ENCODE data around the gene ATAD2B. TPM values are rescaled to one million over a fixed set of nuclear protein-coding genes. Genes with fewer than 3 reads are reported as not detected.

ATAD2B gene
- polyA plus RNA-seq, 3 donors = 2.0 to 3.9 (median 3.2) TPM

DNA sequence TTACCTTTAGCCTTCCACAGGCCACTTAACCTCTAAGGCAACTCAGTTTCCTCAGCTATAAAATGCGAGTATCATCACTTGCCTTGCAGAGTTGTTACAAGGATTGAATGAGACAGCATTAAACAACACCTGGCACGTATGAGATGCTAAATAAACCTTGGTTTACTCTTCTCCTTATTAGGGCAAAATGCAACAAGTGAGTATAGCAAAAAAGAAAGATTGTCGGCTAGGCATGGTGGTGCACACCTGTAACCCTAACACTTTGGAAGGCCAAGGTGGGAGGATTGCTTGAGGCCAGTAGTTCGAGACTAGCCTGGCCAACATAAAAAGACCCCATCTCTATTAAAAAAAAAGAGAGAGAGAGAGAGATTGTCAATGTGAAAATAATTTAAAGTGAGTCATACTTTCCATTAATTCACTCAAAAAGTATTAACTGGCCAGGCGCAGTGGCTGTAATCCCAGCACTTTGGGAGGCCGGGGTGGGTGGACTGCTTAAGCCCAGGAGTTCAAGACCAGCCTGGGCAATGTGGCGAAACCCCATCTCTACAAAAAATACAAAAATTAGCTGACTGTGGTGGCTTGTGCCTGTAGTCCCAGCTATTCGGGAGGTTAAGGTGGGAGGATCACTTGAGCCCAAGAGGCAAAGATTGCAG, 8.0 kb downstream of the ATAD2B start:
- H3K27ac ChIP-seq (ENCODE audit: low read depth, low read length) = no peak overlapping the region
- WGBS, 3 donors = 87 to 92% (median 91%) methylated on average over 8 of the region's 8 CpGs

DNA sequence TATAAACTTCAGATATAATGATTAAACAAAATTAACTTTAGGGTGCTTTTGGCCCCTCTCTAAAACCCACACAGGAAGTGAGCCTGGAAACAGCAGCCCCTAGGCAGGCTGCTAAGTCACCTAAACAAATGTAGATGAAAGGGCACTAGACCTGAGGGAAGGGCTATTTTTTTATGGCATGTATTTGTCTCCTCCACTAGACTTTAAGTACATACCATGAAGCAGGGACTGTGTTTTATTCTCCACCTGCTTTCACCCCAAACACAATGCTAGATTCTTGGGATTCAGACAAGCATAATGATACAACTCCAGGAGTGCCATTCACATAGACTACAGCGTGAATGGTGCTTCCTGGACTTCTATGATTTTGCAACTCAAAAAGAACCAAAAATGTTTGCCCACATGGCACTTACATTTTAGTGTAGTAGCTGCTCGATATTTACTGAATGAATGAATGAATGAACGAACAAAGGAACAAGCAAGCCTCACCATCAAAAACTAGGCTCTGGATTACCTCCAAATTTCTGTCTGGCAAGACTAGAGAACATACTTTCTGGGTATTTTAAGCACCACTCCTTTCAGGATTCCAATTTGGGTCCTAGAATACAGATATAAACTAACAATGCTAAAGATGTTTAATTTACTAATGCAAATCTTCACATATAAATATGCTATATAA, 10.1 kb downstream of the ATAD2B start:
- H3K27ac ChIP-seq (ENCODE audit: low read depth, low read length) = no peak overlapping the region
- 67 to 83% (median 70%) methylated on average over 3 of the region's 3 CpGs for WGBS, 3 donors

DNA sequence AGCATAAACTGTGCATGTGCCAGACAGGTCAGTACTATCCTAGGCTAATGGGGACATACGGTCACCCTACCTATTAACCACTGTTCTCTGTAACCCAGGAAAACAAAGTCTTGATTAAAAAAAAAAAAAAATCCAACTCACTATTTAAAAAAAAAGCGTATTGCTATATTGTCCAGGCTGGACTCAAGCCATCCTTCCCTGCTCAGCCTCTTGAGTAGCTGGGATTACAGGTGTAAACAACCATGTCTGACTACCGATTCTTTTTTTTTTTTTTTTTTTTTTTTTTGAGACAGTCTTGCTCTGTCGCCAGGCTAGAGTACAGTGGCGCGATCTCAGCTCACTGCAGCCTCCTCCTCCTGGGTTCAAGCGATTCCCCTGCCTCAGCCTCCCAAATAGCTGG, 11.6 kb downstream of the ATAD2B start:
- 87 to 93% (median 88%) methylated on average over 7 of the region's 7 CpGs for WGBS, 3 donors
- no peak overlapping the region for H3K27ac ChIP-seq (ENCODE audit: low read depth, low read length)

DNA sequence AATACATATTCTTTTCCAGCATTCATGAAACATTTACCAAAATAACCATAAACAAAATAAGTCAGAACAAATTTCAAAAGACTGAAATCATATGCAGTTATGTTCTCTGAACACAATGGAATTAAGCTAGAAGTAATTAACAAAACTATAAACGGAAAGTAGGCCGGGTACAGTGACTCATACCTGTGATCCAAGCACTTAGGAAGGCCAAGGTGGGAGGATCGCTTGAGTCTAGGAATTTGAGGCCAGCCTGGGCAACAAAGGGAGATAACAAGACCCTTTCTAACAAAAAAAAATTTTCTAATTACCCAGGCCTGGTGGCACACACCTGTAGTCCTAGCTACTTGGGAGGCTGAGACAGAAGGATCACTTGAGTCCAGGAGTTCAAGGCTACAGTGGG, 14.9 kb downstream of the ATAD2B start:
- no peak overlapping the region for H3K27ac ChIP-seq (ENCODE audit: low read depth, low read length)
- 79 to 94% (median 81%) methylated on average over 3 of the region's 3 CpGs for WGBS, 3 donors

DNA sequence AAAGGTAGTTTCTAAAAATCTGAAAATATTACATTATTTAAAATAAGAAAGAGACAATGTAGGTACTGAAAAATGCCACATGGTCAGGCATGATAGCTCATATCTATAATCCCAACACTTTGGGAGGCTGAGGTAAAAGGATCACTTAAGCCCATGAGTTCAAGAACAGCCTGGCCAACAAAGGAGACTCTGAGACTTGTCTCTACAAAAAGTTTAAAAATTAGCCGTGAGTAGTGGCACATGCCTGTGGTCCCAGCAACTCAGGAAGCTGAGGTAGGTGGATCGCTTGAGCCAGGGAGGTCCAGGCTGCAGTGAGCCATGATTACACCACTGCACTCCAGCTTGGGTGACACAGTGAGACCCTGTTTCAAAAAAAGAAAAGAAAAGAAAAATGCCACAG, 21.8 kb downstream of the ATAD2B start:
- H3K27ac ChIP-seq (ENCODE audit: low read depth, low read length) = no peak overlapping the region
- 40 to 70% (median 43%) methylated on average over 2 of the region's 2 CpGs for WGBS, 3 donors

DNA sequence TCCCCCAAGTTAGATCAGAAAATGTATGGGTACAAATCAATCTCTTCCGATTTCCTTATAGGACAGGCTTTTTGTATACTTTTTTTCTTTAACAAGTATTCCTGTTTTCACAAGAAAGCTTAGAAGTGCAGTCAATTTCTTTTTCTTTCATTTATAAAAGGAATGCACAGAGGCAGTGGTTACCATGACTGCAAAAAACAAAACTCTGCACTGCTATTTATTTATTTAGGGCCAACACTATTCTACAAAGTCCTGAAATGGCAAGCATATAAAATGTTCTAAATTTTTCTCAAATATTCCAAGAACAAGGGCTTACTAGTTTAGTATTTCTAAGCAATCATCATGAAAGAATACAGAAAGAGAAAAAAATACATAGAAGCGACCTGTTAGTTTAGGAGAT, 22.2 kb downstream of the ATAD2B start:
- WGBS, 3 donors = 79 to 90% (median 88%) methylated on average over 2 of the region's 2 CpGs
- H3K27ac ChIP-seq (ENCODE audit: low read depth, low read length) = no peak overlapping the region

DNA sequence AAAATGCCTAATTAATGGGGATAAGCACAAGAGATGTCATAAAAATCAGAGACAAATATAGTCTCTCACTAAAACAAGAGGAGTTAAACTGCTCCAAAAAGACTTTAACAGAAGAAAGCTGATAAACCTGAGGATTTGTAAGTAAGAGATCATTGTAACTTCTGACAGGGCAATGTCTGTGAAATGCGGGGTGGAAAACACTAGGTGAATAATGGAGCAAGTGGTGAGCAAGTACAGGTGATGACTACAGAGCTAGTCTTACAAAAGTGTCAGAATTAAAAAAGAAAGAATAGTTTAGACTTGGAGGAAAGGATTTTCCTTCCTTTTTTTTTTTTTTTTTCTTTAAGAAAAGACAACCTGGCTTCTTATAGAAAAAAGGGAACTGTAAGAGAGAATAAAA, 22.7 kb downstream of the ATAD2B start:
- 77 to 88% (median 87%) methylated on average over 1 of the region's 1 CpG for WGBS, 3 donors

DNA sequence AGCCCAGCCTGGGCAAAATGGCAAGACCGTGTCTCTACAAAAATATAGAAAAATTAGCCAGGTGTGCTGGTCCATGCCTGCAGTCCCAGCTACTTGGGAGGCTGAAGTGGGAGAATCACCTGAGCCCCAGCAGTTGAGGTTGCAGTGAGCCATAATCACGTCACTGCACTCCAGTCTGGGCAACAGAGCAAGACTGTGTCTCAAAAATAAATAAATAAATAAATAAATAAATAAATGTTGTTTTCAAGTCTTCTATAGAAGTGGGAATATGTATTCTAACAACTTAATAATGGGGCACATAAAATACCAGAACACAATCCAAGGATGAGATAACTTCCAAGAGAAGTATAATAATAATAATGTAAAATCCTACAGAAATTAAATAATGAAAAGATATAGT, 23.9 kb downstream of the ATAD2B start:
- no peak overlapping the region for H3K27ac ChIP-seq (ENCODE audit: low read depth, low read length)
- 92 to 100% (median 95%) methylated on average over 2 of the region's 2 CpGs for WGBS, 3 donors

More for the DNA sequence above, 22.7 kb downstream of the ATAD2B start:
- H3K27ac ChIP-seq (ENCODE audit: low read depth, low read length) = no peak overlapping the region

DNA sequence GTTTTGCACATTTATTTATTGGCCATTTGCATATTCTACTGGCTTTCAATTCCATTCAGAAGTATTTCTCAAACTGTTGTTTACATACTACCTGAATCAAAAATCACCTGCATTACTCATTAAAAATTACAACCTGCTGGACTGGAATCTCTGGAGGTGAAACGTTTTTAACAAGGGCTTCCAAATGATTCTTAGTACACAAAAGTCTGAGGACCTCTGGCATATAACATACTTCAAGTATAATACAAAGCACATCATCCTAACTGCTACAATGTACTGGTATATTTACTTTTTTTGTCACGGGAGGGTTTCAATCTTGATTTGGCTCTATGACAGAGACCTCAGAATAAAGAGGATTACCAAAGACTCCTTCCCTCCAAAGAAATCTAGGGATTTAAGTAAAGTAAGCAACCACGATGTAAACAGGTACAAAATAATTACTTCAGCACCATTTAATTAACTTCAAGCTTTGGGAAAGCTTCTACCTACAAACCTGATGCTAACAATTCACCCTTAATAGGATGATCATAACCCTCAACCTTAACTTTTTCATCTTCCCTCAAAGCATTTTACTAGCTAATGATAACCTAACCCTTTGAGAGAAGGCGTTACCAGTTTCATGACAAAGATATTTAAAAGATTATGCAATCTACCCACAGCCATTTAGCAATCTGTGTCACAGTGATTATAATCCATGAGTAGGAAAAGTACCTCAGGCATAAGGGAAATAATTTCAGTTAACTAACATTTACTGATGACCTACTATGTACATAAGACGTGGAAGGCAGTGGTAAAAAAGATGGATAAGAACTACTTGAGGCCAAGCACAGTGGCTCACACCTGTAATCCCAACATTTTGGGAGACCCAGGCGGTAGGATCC, 24.7 kb downstream of the ATAD2B start:
- 51 to 60% (median 56%) methylated on average over 6 of the region's 6 CpGs for WGBS, 3 donors
- H3K27ac ChIP-seq (ENCODE audit: low read depth, low read length) = no peak overlapping the region

DNA sequence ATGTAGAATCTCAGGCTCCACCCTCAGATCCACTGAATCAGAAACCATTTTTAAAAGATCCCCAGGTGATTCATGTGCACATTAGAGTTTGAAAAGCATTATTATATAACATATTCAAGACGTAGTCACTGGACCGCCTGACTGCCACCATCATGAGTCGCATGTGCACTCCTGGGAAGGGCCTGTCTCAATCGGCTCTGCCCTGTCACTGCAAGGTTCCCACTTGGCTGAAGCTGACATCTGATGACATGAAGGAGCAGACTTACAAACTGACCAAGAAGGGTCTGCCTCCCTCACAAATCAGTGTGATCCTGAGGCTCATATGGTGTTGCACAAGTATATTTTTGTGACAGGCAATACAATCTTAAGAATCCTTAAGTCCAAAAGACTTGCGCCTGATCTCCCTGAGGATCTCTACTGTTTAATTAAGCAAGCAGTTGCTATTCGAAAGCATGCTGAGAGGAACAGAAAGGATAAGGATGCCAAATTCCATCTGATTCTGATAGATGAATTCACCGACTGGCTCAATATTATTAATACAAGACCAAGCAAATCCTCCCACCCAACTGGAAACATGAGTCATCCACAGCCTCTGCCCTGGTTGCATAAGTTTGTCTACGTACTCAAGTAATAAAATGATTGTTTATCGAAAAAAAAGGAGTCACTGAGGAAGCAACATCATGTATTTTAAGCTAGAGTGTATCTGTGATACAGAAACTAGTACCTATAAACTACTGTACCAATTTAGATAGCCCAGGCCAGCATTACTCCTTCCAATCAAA, 26.2 kb downstream of the ATAD2B start:
- WGBS, 3 donors = 49 to 72% (median 59%) methylated on average over 9 of the region's 9 CpGs
- H3K27ac ChIP-seq (ENCODE audit: low read depth, low read length) = no peak overlapping the region

DNA sequence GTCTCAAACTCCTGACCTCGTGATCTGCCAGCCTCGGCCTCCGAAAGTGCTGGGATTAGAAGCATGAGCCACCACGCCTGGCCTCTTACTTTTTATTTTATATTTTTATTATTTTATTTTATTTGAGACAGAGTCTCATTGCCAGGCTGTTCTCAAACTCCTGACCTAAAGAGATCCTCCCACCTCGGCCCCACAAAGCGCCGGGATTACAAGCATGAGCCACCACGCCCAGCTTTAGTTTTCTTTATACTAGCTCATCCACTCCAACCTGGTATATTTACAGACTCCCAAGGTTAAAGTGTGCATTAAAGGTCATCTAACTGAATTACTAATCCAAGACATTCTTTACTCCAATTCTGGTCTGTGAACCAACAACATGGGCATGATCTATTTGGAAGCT, 26.8 kb downstream of the ATAD2B start:
- H3K27ac ChIP-seq (ENCODE audit: low read depth, low read length) = no peak overlapping the region
- 94 to 98% (median 97%) methylated on average over 8 of the region's 8 CpGs for WGBS, 3 donors

DNA sequence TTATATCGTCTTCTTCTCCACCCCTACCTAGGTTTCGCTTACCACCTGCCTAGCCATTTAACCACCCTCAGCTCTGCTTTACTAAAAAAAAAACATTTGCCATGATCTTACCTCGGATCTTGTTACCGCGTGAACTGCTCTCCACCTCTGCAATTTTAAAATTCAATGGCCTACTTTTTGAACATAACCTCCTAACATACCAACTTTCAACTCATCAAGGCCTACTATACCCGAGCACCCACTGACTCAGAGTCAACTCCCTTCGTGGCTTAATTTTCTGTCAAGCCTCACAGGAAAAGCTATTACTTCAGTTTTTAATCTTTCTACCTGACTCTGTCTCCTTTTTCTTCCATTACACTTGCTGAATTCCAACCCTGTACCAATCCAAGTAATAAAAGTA, 55.7 kb downstream of the ATAD2B start:
- H3K27ac ChIP-seq (ENCODE audit: low read depth, low read length) = no peak overlapping the region
- 96 to 99% (median 98%) methylated on average over 7 of the region's 7 CpGs for WGBS, 3 donors

DNA sequence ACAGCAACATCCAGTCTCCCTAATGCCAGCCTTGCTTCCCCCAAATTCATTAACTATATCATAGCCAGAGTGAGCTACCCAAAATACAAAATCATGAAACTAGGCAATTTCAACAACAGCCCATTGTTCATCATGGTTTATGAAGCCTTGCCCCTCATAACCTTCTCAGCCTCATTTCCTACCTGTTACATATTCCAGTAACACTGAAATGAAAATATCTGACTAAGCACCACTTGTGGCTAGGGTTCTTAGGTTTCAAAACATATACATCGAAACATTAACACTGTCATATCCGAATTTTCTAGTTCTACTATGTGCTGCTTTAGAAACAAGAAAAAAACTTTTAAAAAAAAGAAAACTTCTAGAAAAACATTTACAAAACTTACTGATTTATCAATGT, 59.5 kb downstream of the ATAD2B start:
- no peak overlapping the region for H3K27ac ChIP-seq (ENCODE audit: low read depth, low read length)
- WGBS, 3 donors = 94 to 97% (median 96%) methylated on average over 2 of the region's 2 CpGs

DNA sequence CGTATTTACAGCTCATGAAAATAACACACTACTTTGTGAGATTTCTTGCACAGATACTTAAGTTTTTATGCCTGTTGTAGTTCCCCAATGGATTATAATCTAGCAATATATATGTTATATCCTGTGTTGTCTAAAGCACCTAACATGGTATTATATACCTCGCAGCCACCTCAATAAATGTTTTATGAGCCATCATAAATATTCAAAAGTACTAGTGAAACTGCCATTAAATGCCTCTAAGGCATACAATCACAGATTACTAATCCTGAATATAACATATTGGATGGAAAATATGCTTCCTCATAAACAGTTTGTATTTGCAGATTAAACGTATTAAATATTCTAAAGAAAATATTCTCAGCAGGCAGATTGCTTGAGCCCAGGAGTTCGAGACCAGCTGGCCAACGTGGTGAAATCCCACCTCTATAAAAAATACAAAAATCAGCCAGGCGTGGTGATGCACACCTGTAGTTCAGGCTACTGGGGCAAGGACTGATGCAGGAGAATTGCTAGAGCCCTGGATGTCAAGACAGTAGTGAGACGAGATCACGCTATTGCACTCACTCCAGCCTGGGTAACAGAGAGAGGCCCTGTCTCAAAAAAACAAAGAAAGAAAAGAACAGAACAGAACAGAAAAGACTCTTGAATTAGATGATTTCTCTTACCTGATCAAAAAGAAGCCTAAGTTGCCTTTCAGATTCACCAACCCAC, 64.1 kb downstream of the ATAD2B start:
- WGBS, 3 donors = 93 to 98% (median 95%) methylated on average over 8 of the region's 8 CpGs

DNA sequence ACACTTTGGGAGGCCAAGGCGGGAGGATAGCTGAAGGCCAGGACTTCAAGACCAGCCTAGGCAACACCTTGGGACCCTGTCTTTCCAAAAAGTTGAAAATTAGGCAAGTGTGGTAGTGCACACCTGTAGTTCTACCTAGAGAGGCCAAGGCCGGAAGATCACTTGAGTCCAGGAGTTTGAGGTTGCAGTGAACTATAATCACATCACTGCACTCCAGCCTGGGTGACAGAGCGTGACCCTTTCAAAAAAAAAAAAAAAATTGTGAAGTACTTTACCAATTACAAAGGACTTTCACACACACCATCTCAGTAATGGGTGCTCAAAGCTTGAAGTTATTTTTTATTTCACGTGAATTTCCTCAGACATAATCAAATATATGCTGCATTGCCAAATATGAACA, 65.0 kb downstream of the ATAD2B start:
- 95 to 97% (median 95%) methylated on average over 4 of the region's 4 CpGs for WGBS, 3 donors
- no peak overlapping the region for H3K27ac ChIP-seq (ENCODE audit: low read depth, low read length)

More for the DNA sequence above, 64.1 kb downstream of the ATAD2B start:
- H3K27ac ChIP-seq (ENCODE audit: low read depth, low read length) = no peak overlapping the region

DNA sequence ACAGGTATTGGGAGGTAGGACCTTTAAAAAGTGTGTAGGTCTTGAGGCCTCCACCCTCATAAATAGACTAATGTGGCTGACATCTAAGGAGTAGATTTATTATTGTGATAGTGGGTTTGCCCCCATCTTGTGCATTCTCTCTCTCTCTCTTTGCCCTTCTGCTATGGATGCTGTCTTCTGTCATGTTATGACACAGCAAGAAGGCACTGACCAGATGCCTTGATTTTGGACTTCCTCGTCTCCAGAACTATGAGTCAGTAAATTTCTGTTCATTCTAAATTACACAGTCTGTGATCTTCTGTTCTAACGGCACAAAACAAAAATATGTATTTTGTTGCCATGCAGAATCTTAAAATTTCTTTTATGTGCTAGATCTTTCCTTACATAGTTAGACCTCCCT, 66.9 kb downstream of the ATAD2B start:
- 79 to 88% (median 87%) methylated on average over 2 of the region's 2 CpGs for WGBS, 3 donors
- H3K27ac ChIP-seq (ENCODE audit: low read depth, low read length) = no peak overlapping the region

DNA sequence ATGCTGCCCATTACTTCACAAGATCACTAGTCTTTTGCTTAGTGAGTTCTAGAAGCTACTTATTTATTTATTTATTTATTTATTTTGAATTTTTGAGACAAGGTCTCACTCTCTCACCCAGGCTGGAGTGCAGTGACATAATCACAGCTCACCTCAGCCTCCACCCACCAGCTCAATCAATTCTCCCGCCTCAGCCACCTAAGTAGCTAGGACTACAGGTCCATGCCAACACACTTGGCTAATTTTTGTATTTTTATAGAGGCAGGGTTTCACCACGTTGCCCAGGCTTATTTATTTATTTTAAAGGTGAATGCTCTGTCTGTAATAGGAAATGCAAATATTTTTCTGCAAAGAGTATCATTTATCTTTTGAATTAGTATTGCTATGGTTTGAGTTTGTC, 67.7 kb downstream of the ATAD2B start:
- WGBS, 3 donors = 72 to 94% (median 88%) methylated on average over 2 of the region's 2 CpGs

More for the DNA sequence above, 67.7 kb downstream of the ATAD2B start:
- H3K27ac ChIP-seq (ENCODE audit: low read depth, low read length) = no peak overlapping the region
